ENCODE results near the gene KLHDC4. TPM values are rescaled to one million over a fixed set of nuclear protein-coding genes. Genes with fewer than 3 reads are reported as not detected.
"Not testable (repeated sequence)": the region's sequence is repeated elsewhere in the genome, so short reads cannot be mapped to it uniquely, and the experiment has no call there.

KLHDC4 gene
- total RNA-seq, 1 experiment from 2014 or later: 26.7 TPM

GRCh38 chr16:87685405-87685755, 80.4 kb downstream of the KLHDC4 start:
- DNase-seq (ENCODE audit: low read depth): no peak

GRCh38 chr16:87684711-87685404, 80.9 kb downstream of the KLHDC4 start:
- DNase-seq (ENCODE audit: low read depth): no peak

- DNase-seq (ENCODE audit: low read depth): no peak
Measured at GRCh38 chr16:87684106-87684677, 81.6 kb downstream of the KLHDC4 start.

GRCh38 chr16:87682852-87683399, 82.9 kb downstream of the KLHDC4 start:
- no peak for DNase-seq (ENCODE audit: low read depth)

DNA sequence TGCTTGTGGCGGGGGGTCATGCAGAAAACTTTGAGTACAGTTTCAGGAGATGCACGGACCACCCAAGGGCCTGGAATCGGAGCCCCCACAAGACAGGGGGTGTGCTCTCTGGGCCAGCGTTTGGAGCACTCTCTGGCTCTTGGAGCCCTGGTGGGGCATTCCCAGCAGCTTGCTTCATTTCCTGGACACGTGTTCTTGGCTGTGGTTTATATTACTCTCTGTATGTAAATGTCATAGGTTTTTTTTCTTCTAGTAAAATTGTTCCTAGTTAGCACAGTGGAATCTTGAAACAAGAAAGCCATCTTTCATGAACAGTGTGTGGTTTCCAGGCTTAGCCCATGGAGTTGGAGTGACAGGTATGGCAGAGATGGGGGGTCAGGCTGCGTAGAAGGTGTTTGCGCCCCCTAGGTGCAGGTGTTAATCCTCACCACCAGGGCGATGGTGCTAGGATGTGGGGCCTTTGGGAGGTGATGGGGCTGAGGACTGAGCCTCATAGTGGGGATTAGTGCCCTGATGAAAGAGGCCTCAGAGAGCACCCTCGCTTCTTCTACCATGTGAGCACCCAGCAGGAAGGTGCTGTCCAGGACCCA, 83.7 kb downstream of the KLHDC4 start:
- peak; percentile 15 for DNase-seq (ENCODE audit: low read depth)

DNA sequence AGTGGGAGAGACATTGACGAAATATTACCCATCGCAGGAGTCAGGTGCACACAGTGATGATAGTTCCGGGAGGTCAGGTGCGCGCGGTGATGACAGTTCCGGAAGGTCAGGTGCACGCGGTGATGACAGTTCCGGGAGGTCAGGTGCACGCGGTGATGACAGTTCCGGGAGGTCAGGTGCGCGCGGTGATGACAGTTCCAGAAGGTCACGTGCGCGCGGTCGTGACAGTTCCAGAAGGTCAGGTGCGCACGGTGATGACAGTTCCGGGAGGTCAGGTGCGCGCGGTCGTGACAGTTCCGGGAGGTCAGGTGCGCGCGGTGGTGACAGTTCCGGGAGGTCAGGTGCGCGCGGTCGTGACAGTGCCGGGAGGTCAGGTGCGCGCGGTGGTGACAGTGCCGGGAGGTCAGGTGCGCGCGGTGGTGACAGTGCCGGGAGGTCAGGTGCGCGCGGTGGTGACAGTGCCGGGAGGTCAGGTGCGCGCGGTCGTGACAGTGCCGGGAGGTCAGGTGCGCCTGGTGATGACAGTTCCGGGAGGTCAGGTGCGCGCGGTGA, 84.7 kb downstream of the KLHDC4 start:
- DNase-seq (ENCODE audit: low read depth): not testable (repeated sequence)

- DNase-seq (ENCODE audit: low read depth): no peak
Measured at GRCh38 chr16:87680272-87680644, 85.5 kb downstream of the KLHDC4 start.

- no peak for DNase-seq (ENCODE audit: low read depth)
Measured at GRCh38 chr16:87679593-87680271, 86.1 kb downstream of the KLHDC4 start.

GRCh38 chr16:87678618-87679017, 87.2 kb downstream of the KLHDC4 start:
- no peak for DNase-seq (ENCODE audit: low read depth)

DNA sequence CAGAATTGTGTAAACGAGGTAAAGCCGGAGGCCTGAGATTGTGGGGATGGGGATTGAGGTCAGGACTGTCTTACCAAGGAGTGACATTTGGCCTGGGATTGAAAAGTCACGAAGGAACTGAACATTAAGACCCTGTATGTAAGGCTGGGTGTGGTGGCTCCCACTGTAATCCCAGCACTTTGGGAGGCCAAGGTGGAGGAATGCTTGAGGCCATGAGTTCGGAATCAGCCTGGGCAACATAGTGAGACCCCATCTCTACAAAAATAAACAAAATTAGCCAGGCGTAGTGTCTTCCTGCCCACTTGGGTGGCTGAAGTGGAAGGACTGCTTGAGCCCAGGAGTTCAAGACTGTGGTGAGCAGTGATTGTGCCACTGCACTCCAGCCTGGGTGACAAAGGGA, 88.0 kb downstream of the KLHDC4 start:
- no peak for DNase-seq (ENCODE audit: low read depth)

- DNase-seq (ENCODE audit: low read depth): no peak
Measured at GRCh38 chr16:87675111-87675719, 90.6 kb downstream of the KLHDC4 start.

GRCh38 chr16:87674419-87674818, 91.4 kb downstream of the KLHDC4 start:
- DNase-seq (ENCODE audit: low read depth): no peak

DNA sequence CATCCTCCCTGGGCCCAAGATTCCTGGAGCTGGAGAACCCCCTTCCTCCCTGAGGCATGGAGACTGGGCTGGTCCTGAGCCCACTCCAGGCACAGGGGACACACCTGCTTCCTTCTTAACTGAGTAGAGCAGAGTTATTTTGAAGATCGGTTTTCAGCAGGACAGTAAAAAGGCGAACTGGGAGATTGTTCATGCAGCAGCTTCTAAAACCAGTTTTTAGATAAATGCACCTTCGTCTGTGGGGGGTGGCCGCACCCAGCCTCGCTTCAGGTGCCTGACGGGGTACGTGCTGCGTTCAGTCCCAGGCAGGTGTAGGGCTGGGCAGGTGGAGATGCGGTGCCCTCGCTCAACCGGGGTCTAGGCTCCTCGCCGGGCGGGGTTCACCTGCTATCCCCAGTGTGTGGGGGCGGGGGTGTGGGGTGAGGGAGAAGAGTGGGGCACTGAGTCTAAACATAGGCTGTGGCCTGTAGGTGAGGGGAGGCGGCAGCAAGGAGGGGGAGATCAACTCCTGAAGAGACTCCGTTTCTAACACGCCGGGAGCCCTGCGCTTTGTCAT, 94.0 kb downstream of the KLHDC4 start:
- DNase-seq (ENCODE audit: low read depth): no peak

DNA sequence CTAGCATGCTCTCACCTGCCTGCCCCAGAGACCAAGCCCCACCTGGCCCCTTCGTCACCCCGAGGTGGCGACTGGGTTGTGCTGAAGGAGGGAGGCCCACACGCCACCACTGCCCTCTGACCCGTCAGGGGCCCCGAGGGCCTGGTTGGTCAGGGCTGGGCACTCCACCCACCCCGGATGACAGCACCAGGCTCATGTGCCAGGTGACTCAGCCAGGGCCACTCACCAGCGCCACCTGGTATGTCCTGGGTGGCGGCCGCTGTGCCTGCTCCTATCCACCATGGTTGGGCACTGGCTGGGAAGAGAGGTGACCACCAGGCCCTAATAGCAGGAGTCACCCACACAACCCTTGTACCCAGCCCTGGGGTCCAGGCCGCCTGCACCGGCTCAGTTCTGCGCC, 94.6 kb downstream of the KLHDC4 start:
- no peak for DNase-seq (ENCODE audit: low read depth)

DNA sequence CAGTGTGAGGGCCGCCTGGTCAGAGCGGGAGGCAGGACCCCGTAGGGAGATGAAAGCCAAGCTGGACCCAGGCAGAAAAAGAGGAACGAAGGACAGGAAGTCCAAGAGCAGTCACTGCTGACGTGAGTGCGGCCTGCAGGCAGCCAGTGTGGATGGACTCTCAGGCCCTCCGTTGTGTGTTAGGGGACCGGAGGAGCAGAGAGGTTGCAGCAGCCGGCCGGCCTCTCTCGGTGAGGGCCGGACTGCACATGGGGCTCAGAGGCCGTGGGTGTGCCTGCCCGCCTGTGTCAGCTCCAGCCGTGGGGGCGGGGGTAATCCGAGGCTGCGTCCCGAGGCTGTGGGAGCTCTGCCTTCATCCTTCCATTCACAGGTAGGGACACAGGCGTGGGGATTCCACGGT, 96.1 kb downstream of the KLHDC4 start:
- no peak for DNase-seq (ENCODE audit: low read depth)

DNA sequence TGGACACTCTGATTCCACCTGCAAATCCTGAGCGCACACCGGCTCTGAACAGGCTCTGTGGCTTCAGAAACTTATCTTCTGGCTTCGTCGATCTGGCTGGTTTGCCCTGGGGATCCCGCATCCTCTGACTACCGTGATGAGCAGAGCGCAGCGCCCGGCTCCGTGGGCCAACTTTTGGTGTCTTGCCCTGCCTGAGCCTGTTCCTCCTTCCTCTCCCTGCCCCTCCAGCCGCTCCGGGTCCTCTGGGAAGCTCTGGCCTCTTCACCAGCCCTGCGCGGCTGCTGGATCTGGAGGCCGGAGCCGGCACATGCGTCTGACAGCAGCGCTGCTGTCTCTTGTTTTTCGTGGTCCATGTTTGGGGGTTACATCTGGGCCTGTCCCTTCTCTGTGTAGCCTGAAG, 97.8 kb downstream of the KLHDC4 start:
- DNase-seq (ENCODE audit: low read depth): no peak

GRCh38 chr16:87667443-87667842, 98.3 kb downstream of the KLHDC4 start:
- DNase-seq (ENCODE audit: low read depth): no peak

DNA sequence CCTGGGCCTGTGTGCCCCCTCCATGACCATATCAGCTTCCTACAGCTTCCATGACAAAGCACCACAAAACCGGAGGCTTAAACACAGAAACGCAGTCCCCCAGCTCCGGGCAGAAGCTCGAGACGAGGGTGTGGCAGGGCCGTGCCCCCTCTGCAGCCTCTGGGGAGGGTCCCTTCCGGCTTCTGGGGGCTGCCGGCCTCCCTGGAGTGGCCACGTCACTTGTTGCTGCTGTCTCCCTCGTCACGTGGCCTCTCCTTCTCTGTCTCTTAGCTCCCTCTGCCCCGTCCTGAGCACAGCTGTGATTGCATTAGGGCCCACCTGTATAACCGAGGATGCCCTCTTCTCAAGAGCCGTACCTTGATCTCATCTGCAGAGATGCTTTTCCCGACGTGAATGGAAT, 98.9 kb downstream of the KLHDC4 start:
- no peak for DNase-seq (ENCODE audit: low read depth)

- DNase-seq (ENCODE audit: low read depth): no peak
Measured at GRCh38 chr16:87665193-87665592, 100.6 kb downstream of the KLHDC4 start.

- no peak for DNase-seq (ENCODE audit: low read depth)
Measured at GRCh38 chr16:87664792-87665191, 101.0 kb downstream of the KLHDC4 start.
